HG03060 (cell line): ENCODE results near the gene ERBB4.
A peak's percentile ranks its signal among the peaks of the same experiment; 100 is the strongest.

Experiments used
- ATAC-seq: cut with Tn5 transposase; IDR thresholded peaks from one replicate; pipeline ENCODE4 v1.9.1; 2021; ENCODE audit warnings: low read depth, moderate number of reproducible peaks; ENCODE audit not compliant: unreplicated experiment

Gene ERBB4

GRCh38 chr2:211957799-211958198 is 580.8 kb downstream of the ERBB4 start:
- peak; percentile 98 for ATAC-seq

GRCh38 chr2:211955648-211956047 is 583.0 kb downstream of the ERBB4 start:
- ATAC-seq: no peak

- ATAC-seq: no peak
These were observed 589.7 kb downstream of the ERBB4 start for GRCh38 chr2:211948932-211949331.

- no peak for ATAC-seq
These were observed 591.6 kb downstream of the ERBB4 start for GRCh38 chr2:211946960-211947359.

GRCh38 chr2:211944572-211944971 is 594.0 kb downstream of the ERBB4 start:
- ATAC-seq: no peak

GRCh38 chr2:211942153-211942552 is 596.4 kb downstream of the ERBB4 start:
- ATAC-seq: no peak

GRCh38 chr2:211941216-211941747 is 597.3 kb downstream of the ERBB4 start:
- ATAC-seq: no peak

- no peak for ATAC-seq
These were observed 599.4 kb downstream of the ERBB4 start for GRCh38 chr2:211939177-211939576.

- ATAC-seq: no peak
These were observed 603.8 kb downstream of the ERBB4 start for GRCh38 chr2:211934811-211935210.

GRCh38 chr2:211931314-211931713 is 607.3 kb downstream of the ERBB4 start:
- no peak for ATAC-seq

GRCh38 chr2:211930331-211930730 is 608.3 kb downstream of the ERBB4 start:
- peak; percentile 86 for ATAC-seq

GRCh38 chr2:211928201-211928600 is 610.4 kb downstream of the ERBB4 start:
- ATAC-seq: no peak

- no peak for ATAC-seq
These were observed 615.6 kb downstream of the ERBB4 start for GRCh38 chr2:211923019-211923418.

- no peak for ATAC-seq
These were observed 634.6 kb downstream of the ERBB4 start for GRCh38 chr2:211903961-211904360.

- no peak for ATAC-seq
These were observed 637.3 kb downstream of the ERBB4 start for GRCh38 chr2:211901226-211901846.

- no peak for ATAC-seq
These were observed 638.1 kb downstream of the ERBB4 start for GRCh38 chr2:211900518-211900917.

- ATAC-seq: no peak
These were observed 638.6 kb downstream of the ERBB4 start for GRCh38 chr2:211900000-211900399.

GRCh38 chr2:211898702-211899101 is 639.9 kb downstream of the ERBB4 start:
- ATAC-seq: no peak

GRCh38 chr2:211881449-211881848 is 657.2 kb downstream of the ERBB4 start:
- ATAC-seq: no peak

GRCh38 chr2:211879323-211879722 is 659.3 kb downstream of the ERBB4 start:
- no peak for ATAC-seq

GRCh38 chr2:211877061-211877460 is 661.5 kb downstream of the ERBB4 start:
- no peak for ATAC-seq

GRCh38 chr2:211875488-211875887 is 663.1 kb downstream of the ERBB4 start:
- ATAC-seq: no peak
